Tibial nerve (tissue), 4 donors: ENCODE data around the gene TPSG1. TPM values are rescaled to one million over a fixed set of nuclear protein-coding genes. Genes with fewer than 3 reads are reported as not detected.

Experiments used
- DNase-seq, 2 donors: peaks; one replicate each; pipeline ENCODE4 v3.0.0-alpha.2; 2019; ENCODE audit warnings: low spot score in 2 of 2
- H3K27ac ChIP-seq, 4 donors: fragments of 200-600 bp; sonication (generic) in 3 of 4; one replicate each; pipeline ENCODE4 v1.5.1; 2017 to 2019; ENCODE audit warnings: mild to moderate bottlenecking in 1 of 4
- H3K27me3 ChIP-seq, 2 donors: fragments of 200-600 bp; sonication (generic) in 1 of 2; one replicate each; pipeline versions ENCODE4 v1.5.1 to v1.6.0; 2017 to 2019
- H3K36me3 ChIP-seq, 3 donors: fragments of 200-600 bp; sonication (generic); one replicate each; pipeline ENCODE4 v1.5.1; 2018 to 2019
- H3K4me1 ChIP-seq, 4 donors: fragments of 200-600 bp; sonication (generic) in 3 of 4; one replicate each; pipeline ENCODE4 v1.5.1; 2017 to 2019
- H3K4me3 ChIP-seq, 4 donors: fragments of 200-600 bp; sonication (generic) in 3 of 4; one replicate each; pipeline ENCODE4 v1.5.1; 2017 to 2019; ENCODE audit warnings: mild to moderate bottlenecking in 1 of 4, moderate library complexity in 1 of 4
- H3K9me3 ChIP-seq, 4 donors: fragments of 200-600 bp; sonication (generic) in 3 of 4; one replicate each; pipeline ENCODE4 v1.5.1; 2017 to 2019
- CTCF ChIP-seq, 5 experiments: fragments of 200-600 bp in 3 of 5; fragments of 450-650 bp in 2 of 5; sonication (generic) in 3 of 5; IDR thresholded peaks; one replicate each; pipeline ENCODE4 v1.5.1; 2016 to 2019; ENCODE audit warnings: antibody characterized with exemption in 5 of 5, mild to moderate bottlenecking in 3 of 5, moderate library complexity in 2 of 5
- EP300 ChIP-seq, 2 donors: sonication (generic); formaldehyde crosslinking; IDR thresholded peaks; one replicate each; pipeline ENCODE4 v1.6.1; 2017; ENCODE audit warnings: antibody characterized with exemption in 2 of 2, mild to moderate bottlenecking in 1 of 2
- POLR2A ChIP-seq, 2 donors: fragments of 450-650 bp; IDR thresholded peaks; one replicate each; pipeline ENCODE4 v1.6.1; 2017; ENCODE audit warnings: antibody characterized with exemption in 2 of 2, mild to moderate bottlenecking in 2 of 2, moderate library complexity in 2 of 2
- WGBS, 2 donors: methylation state at CpG; one replicate each; pipeline ENCODE4 v1.1.5; 2018; 5-methylcytosine and 5-hydroxymethylcytosine counted together
- total RNA-seq, 4 donors: library from RNA; depleted of rRNA; stranded (reverse); fragments of >200 nt; gene quantifications; one replicate each; pipeline ENCODE4 v1.1.0, GENCODE V29; 2016

The TPSG1 gene
- total RNA-seq, 4 donors from 2014 or later, result 2.5 TPM; not detected in 3

GRCh38 chr16:1260101-1260680 lies 35.1 kb upstream of the TPSG1 start:
- Histone ChIP-seq H3K4me3 (no peak overlapping the region), H3K27me3 (peaks cover 0 to 70% of the 10 kb centered on the region in 2 donors)

DNA sequence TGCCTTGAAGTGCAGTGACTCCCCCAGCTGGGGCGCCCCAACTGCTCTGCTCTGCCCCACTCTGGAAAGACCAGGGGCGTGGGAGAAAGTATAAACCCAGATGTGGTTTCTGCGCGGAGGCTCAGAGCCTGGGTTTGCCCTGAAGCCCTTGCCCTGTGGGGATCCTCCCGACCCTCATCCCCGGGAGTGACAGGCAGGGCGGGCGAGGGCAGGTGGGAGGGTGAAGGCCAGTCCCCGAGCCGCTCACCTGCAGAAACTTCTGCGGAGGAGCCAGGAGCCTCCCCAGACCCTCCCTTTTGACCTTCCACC lies 34.6 kb upstream of the TPSG1 start:
- TF ChIP-seq EP300 (IDR thresholded peaks at IDR 0.05) (no peak), POLR2A (IDR thresholded peaks at IDR 0.05) (no peak), CTCF (IDR thresholded peaks at IDR 0.05) (no peak)
- no peaks in the 10 kb centered on the region for H3K36me3 ChIP-seq
- no peak overlapping the region for H3K27ac ChIP-seq
- H3K27me3 ChIP-seq, result peaks cover 0 to 70% of the 10 kb centered on the region in 2 donors
- 22 to 27% methylated on average over 4 to 11 of the region's 11 CpGs for WGBS, 2 donors
- no peak for DNase-seq
- H3K4me3 ChIP-seq, result no peak overlapping the region
- H3K9me3 ChIP-seq, result no peaks in the 10 kb centered on the region
- H3K4me1 ChIP-seq, result no peaks in the 10 kb centered on the region

More at GRCh38 chr16:1260101-1260680, 35.1 kb upstream of the TPSG1 start:
- Histone ChIP-seq H3K36me3 (no peaks in the 10 kb centered on the region), H3K4me1 (no peaks in the 10 kb centered on the region), H3K27ac (no peak overlapping the region), H3K9me3 (no peaks in the 10 kb centered on the region)
- DNase-seq, result no peak
- 69 to 74% methylated on average over 13 to 19 of the region's 36 CpGs for WGBS, 2 donors
- TF ChIP-seq POLR2A (IDR thresholded peaks at IDR 0.05) (no peak), EP300 (IDR thresholded peaks at IDR 0.05) (no peak), CTCF (IDR thresholded peaks at IDR 0.05) (no peak)

- 17 to 21% methylated on average over 20 to 32 of the region's 42 CpGs for WGBS, 2 donors
- no peak overlapping the region for H3K4me3 ChIP-seq
- no peak overlapping the region for H3K27ac ChIP-seq
- peaks cover 0 to 70% of the 10 kb centered on the region in 2 donors for H3K27me3 ChIP-seq
- no peaks in the 10 kb centered on the region for H3K36me3 ChIP-seq
- no peak for DNase-seq
- TF ChIP-seq EP300 (IDR thresholded peaks at IDR 0.05) (no peak), POLR2A (IDR thresholded peaks at IDR 0.05) (no peak), CTCF (IDR thresholded peaks at IDR 0.05) (no peak)
- no peaks in the 10 kb centered on the region for H3K4me1 ChIP-seq
- H3K9me3 ChIP-seq, result no peaks in the 10 kb centered on the region
These were observed 34.1 kb upstream of the TPSG1 start for GRCh38 chr16:1258906-1259759.

- WGBS, 2 donors, result 64% methylated on average over 10 to 11 of the region's 12 CpGs
- TF ChIP-seq CTCF (IDR thresholded peaks at IDR 0.05), result no peak
- no peak for TF ChIP-seq EP300 (IDR thresholded peaks at IDR 0.05)
- TF ChIP-seq POLR2A (IDR thresholded peaks at IDR 0.05), result no peak
- no peaks in the 10 kb centered on the region for H3K9me3 ChIP-seq
- peaks cover 0 to 69% of the 10 kb centered on the region in 2 donors for H3K27me3 ChIP-seq
- H3K27ac ChIP-seq, result no peak overlapping the region
- no peak for DNase-seq
- H3K36me3 ChIP-seq, result no peaks in the 10 kb centered on the region
- no peaks in the 10 kb centered on the region for H3K4me1 ChIP-seq
- H3K4me3 ChIP-seq, result no peak overlapping the region
These were observed 33.1 kb upstream of the TPSG1 start for GRCh38 chr16:1258225-1258600.

- no peak for DNase-seq
- Histone ChIP-seq H3K4me1 (no peaks in the 10 kb centered on the region), H3K4me3 (no peak overlapping the region), H3K36me3 (no peaks in the 10 kb centered on the region), H3K9me3 (no peaks in the 10 kb centered on the region), H3K27me3 (peaks cover 0 to 64% of the 10 kb centered on the region in 2 donors), H3K27ac (no peak overlapping the region)
- 77 to 85% methylated on average over 26 to 32 of the region's 34 CpGs for WGBS, 2 donors
- TF ChIP-seq POLR2A (IDR thresholded peaks at IDR 0.05), result no peak
- no peak for TF ChIP-seq EP300 (IDR thresholded peaks at IDR 0.05)
- no peak for TF ChIP-seq CTCF (IDR thresholded peaks at IDR 0.05)
These were observed 32.6 kb upstream of the TPSG1 start for GRCh38 chr16:1257561-1258224.
